PC-3 (cell line): ENCODE data around the gene CHD5. TPM values are rescaled to one million over a fixed set of nuclear protein-coding genes. Genes with fewer than 3 reads are reported as not detected.
A peak's percentile ranks its signal among the peaks of the same experiment; 100 is the strongest.

Experiments
- ATAC-seq: fragments of 200-7000 bp; cut with Tn5 transposase; 2 replicates; pipeline ENCODE4 v1.9.1; 2020; ENCODE audit warnings: mild to moderate bottlenecking, moderate library complexity
- BruUV-seq: library from RNA; stranded (reverse); fragments of 400-500 nt; replicated peaks from 2 replicates; lab custom pipeline; 2021; lab: Mats Ljungman, UMichigan
- CTCF ChIA-PET: fragments of 300-600 bp; sonication (Branson Sonifier 250); formaldehyde crosslinking; loops from one replicate; lab custom pipeline; 2022; ENCODE audit warnings: antibody characterized with exemption; lab: Charles Lee
- POLR2A ChIA-PET: fragments of 300-600 bp; sonication (Branson Sonifier 250); formaldehyde crosslinking; loops from one replicate; lab custom pipeline; 2022; ENCODE audit warnings: antibody characterized with exemption; ENCODE audit not compliant: unreplicated experiment; lab: Charles Lee
- DNase-seq: peaks from one replicate; pipeline ENCODE4 v3.0.0-alpha.2; 2015
- H2AFZ ChIP-seq: fragments of 300-600 bp; sonication (generic); 2 replicates; pipeline ENCODE4 v1.6.0; 2016; ENCODE audit warnings: antibody characterized with exemption, low read length
- H3F3A ChIP-seq: fragments of 300-600 bp; sonication (generic); one replicate; pipeline ENCODE4 v1.6.0; 2017; ENCODE audit warnings: antibody characterized with exemption, low read length, control low read depth, mild to moderate bottlenecking; ENCODE audit not compliant: unreplicated experiment
- H3K27ac ChIP-seq: fragments of 300-600 bp; sonication (generic); 2 replicates; pipeline ENCODE4 v1.5.1; 2016; ENCODE audit warnings: mild to moderate bottlenecking, low read length
- H3K27me3 ChIP-seq: fragments of 300-600 bp; sonication (generic); 2 replicates; pipeline ENCODE4 v1.6.1; 2016; ENCODE audit warnings: low read length, mixed read lengths
- H3K36me3 ChIP-seq: fragments of 300-600 bp; sonication (generic); 2 replicates; pipeline ENCODE4 v1.6.1; 2016; ENCODE audit warnings: low read depth, mixed run types, low read length, mixed read lengths
- H3K4me1 ChIP-seq: fragments of 300-600 bp; sonication (generic); 2 replicates; pipeline ENCODE4 v1.5.1; 2016; ENCODE audit warnings: low read length; ENCODE audit not compliant: insufficient read depth
- H3K4me2 ChIP-seq: fragments of 300-600 bp; sonication (generic); 2 replicates; pipeline ENCODE4 v1.6.0; 2016; ENCODE audit warnings: low read length
- H3K4me3 ChIP-seq: fragments of 300-600 bp; sonication (generic); 2 replicates; pipeline ENCODE4 v1.5.1; 2016; ENCODE audit warnings: mild to moderate bottlenecking, low read length, mixed read lengths
- H3K79me2 ChIP-seq: fragments of 300-600 bp; sonication (generic); 2 replicates; pipeline ENCODE4 v1.6.1; 2017; ENCODE audit warnings: low read length, mixed read lengths
- H3K9ac ChIP-seq: fragments of 300-600 bp; sonication (generic); 2 replicates; pipeline ENCODE4 v1.6.0; 2016; ENCODE audit warnings: mild to moderate bottlenecking, low read length
- H3K9me2 ChIP-seq: fragments of 300-600 bp; sonication (generic); replicated peaks from 2 replicates; pipeline ENCODE4 v1.6.1; 2016; ENCODE audit warnings: mixed run types, low read length, mixed read lengths
- H3K9me3 ChIP-seq: fragments of 300-600 bp; sonication (generic); 2 replicates; pipeline ENCODE4 v1.6.1; 2016; ENCODE audit warnings: low read length, mixed read lengths
- H4K20me1 ChIP-seq: fragments of 300-600 bp; sonication (generic); 2 replicates; pipeline ENCODE4 v1.6.1; 2016; ENCODE audit warnings: low read length, mixed read lengths
- CTCF ChIP-seq: fragments of 300-600 bp; sonication (generic); conservative IDR thresholded peaks from 2 replicates; pipeline ENCODE4 v1.5.1; 2017; ENCODE audit warnings: antibody characterized with exemption, low read depth, mild to moderate bottlenecking, low read length
- EZH2 ChIP-seq: fragments of 300-600 bp; sonication (generic); IDR thresholded peaks from one replicate; pipeline ENCODE4 v1.6.1; 2017; ENCODE audit warnings: antibody characterized with exemption, mild to moderate bottlenecking, low read length; ENCODE audit not compliant: unreplicated experiment
- EZH2phosphoT487 ChIP-seq: fragments of 300-600 bp; sonication (generic); IDR thresholded peaks from 2 replicates; pipeline ENCODE4 v1.6.1; 2018; ENCODE audit warnings: mild to moderate bottlenecking, antibody characterized with exemption, low read length, borderline replicate concordance
- intact Hi-C: fragments of 100-400 bp; cut with micrococcal nuclease; formaldehyde crosslinking; loops from 2 replicates; pipeline ENCODE4 v1.9.0; 2023
- total RNA-seq: library from RNA; depleted of rRNA; stranded (reverse); fragments of >200 nt; gene quantifications from 2 replicates; pipeline ENCODE4 v1.2.3, GENCODE V29; 2014

Gene CHD5
- total RNA-seq, 1 experiment from 2014 or later, result 0.55 TPM

DNA sequence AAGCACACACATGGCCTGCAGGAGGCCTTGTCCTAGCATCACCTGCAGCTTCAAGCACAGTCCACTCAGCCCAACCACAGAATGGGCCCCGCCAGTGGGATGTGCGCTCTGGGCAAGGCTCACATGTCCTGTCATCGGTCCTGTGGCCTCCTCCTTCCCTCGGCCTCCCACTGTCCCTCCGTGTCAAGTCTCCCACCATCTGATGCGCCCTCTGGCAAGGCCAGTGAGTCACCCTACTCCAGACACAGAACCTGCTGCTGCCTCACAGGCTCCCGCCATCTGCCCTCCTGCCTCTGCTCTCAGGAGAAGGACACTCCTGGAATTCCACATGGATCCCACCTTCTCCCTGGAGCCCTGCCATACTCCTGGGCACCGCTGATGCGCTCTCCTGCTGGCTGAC lies 120.3 kb downstream of the CHD5 start:
- no peak for TF ChIP-seq EZH2phosphoT487
- no peak for TF ChIP-seq EZH2
- TF ChIP-seq CTCF, result no peak
- Histone ChIP-seq H3K9ac (no peak overlapping the region), H3K36me3 (no peaks in the 10 kb centered on the region), H2AFZ (no peak overlapping the region), H3K4me3 (no peak overlapping the region), H3K27ac (peak overlapping the region; percentile 89), H3K9me2 (no peaks in the 10 kb centered on the region), H4K20me1 (no peaks in the 10 kb centered on the region), H3K27me3 (no peaks in the 10 kb centered on the region), H3K4me2 (peak overlapping the region; percentile 83; the same call in 1 of the 2 replicates), H3F3A (no peaks in the 10 kb centered on the region), H3K9me3 (no peaks in the 10 kb centered on the region), H3K4me1 (peaks cover 27% of the 10 kb centered on the region), H3K79me2 (no peaks in the 10 kb centered on the region)
- intact Hi-C loops, result no loop called here
- ATAC-seq (peak; percentile 30), DNase-seq (peak; percentile 86)
- no TSS peak for BruUV-seq
- ChIA-PET CTCF (no interaction called here), POLR2A (no interaction called here)

DNA sequence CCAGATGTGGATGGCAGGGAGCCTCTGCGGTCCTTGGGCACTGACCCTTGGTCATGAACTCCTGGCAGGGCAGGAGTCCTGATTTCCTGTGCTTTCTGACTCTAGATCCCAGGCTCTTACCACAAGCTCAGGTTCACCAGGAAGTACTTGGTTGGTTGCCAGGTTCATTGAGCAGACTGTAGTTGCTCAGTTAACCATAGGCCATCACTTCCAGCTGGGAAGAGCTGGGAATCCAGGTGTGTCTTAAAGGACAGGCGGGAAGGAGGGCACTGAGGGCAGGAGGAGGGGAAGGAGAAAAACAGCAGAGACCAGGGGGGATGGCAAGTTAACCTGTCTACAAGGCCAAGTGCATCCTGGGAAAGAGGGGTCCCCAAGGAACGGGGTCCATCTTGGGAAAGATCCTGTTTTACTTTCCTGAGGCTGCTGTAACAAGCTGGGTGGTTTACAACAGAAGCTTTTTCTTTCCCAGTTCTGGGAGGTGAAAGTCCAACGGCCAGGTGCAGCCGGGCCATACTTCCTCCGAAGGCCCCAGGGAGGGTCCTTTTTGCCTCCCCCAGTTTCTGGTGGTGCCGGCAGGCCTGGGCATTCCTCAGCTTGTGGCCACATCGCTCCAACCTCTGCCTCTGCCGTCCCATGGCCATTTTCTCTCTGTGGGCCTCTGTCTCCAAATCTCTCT lies 122.8 kb downstream of the CHD5 start:
- no TSS peak for BruUV-seq
- H3K9me2 ChIP-seq, result no peaks in the 10 kb centered on the region
- H3F3A ChIP-seq, result no peaks in the 10 kb centered on the region
- H3K4me3 ChIP-seq, result no peak overlapping the region
- TF ChIP-seq EZH2phosphoT487 (no peak), CTCF (no peak)
- no peak for DNase-seq
- H3K4me1 ChIP-seq, result peaks cover 27% of the 10 kb centered on the region
- 0 out of 2 replicates have a peak, but pooled peaks cover 3% of the 10 kb centered on the region for H4K20me1 ChIP-seq
- H3K27ac ChIP-seq, result no peak overlapping the region
- ATAC-seq, result no peak
- no peaks in the 10 kb centered on the region for H3K79me2 ChIP-seq
- H3K36me3 ChIP-seq, result no peaks in the 10 kb centered on the region
- no peaks in the 10 kb centered on the region for H3K9me3 ChIP-seq
- no peak overlapping the region for H2AFZ ChIP-seq
- CTCF ChIA-PET, result no interaction called here
- no peak overlapping the region for H3K4me2 ChIP-seq
- intact Hi-C loops, result no loop called here
- no peaks in the 10 kb centered on the region for H3K27me3 ChIP-seq
- POLR2A ChIA-PET, result no interaction called here
- no peak overlapping the region for H3K9ac ChIP-seq

- Histone ChIP-seq H3K4me2 (no peak overlapping the region), H3K4me3 (no peak overlapping the region), H3K9ac (no peak overlapping the region), H3K27me3 (no peaks in the 10 kb centered on the region), H3K27ac (no peak overlapping the region), H2AFZ (no peak overlapping the region), H3F3A (no peaks in the 10 kb centered on the region), H3K9me2 (no peaks in the 10 kb centered on the region), H3K4me1 (peaks cover 27% of the 10 kb centered on the region), H3K9me3 (no peaks in the 10 kb centered on the region), H3K79me2 (no peaks in the 10 kb centered on the region), H4K20me1 (0 out of 2 replicates have a peak, but pooled peaks cover 3% of the 10 kb centered on the region), H3K36me3 (no peaks in the 10 kb centered on the region)
- CTCF ChIA-PET, result no interaction called here
- TF ChIP-seq EZH2phosphoT487, result no peak
- ATAC-seq, result no peak
- POLR2A ChIA-PET, result no interaction called here
- no peak for DNase-seq
- intact Hi-C loops, result no loop called here
- no TSS peak for BruUV-seq
Measured at GRCh38 chr1:6056572-6056948, 123.6 kb downstream of the CHD5 start.
